Immature natural killer cell (primary cell): ENCODE data around the gene RHBDF1. TPM values are rescaled to one million over a fixed set of nuclear protein-coding genes. Genes with fewer than 3 reads are reported as not detected.
"Not testable (repeated sequence)": the region's sequence is repeated elsewhere in the genome, so short reads cannot be mapped to it uniquely, and the experiment has no call there.

Experiments used
- DNase-seq, 3 donors: peaks; one replicate each; pipeline ENCODE4 v3.0.0; 2022; ENCODE audit warnings: mixed read lengths in 1 of 3
- H3K27ac Mint-ChIP-seq, 6 donors: one replicate each; pipeline ENCODE4 v1.8.0; 2020; ENCODE audit warnings: mixed read lengths in 6 of 6, mild to moderate bottlenecking in 5 of 6, inconsistent platforms in 4 of 6, moderate library complexity in 3 of 6
- H3K27me3 Mint-ChIP-seq, 3 donors: one replicate each; pipeline ENCODE4 v1.8.0; 2020 to 2021; ENCODE audit warnings: low read depth in 3 of 3, mild to moderate bottlenecking in 3 of 3, mixed read lengths in 3 of 3, moderate library complexity in 3 of 3, inconsistent platforms in 1 of 3
- H3K36me3 Mint-ChIP-seq, 3 donors: one replicate each; pipeline ENCODE4 v1.8.0; 2020; ENCODE audit warnings: mixed read lengths in 3 of 3, inconsistent platforms in 2 of 3, mild to moderate bottlenecking in 2 of 3
- H3K4me1 Mint-ChIP-seq, 2 donors: one replicate each; pipeline ENCODE4 v1.8.0; 2020; ENCODE audit warnings: inconsistent platforms in 2 of 2, mild to moderate bottlenecking in 2 of 2, mixed read lengths in 2 of 2, moderate library complexity in 1 of 2
- H3K4me3 Mint-ChIP-seq, 5 donors: one replicate each; pipeline ENCODE4 v1.8.0; 2020; ENCODE audit warnings: mild to moderate bottlenecking in 5 of 5, mixed read lengths in 5 of 5, inconsistent platforms in 3 of 5, moderate library complexity in 3 of 5
- H3K9me3 Mint-ChIP-seq, 6 donors: one replicate each; pipeline ENCODE4 v1.8.0; 2020; ENCODE audit warnings: mild to moderate bottlenecking in 6 of 6, mixed read lengths in 6 of 6, inconsistent platforms in 4 of 6, moderate library complexity in 3 of 6
- polyA plus RNA-seq, 3 donors: library from polyadenylated mRNA; unstranded; fragments of 300-500 nt; fragmentation: Illumina TruSeq; gene quantifications; one replicate each; pipeline ENCODE4 v1.2.3, GENCODE V29; 2021

The RHBDF1 gene
- polyA plus RNA-seq, 3 donors from 2014 or later: 0.24 TPM; not detected in 2

DNA sequence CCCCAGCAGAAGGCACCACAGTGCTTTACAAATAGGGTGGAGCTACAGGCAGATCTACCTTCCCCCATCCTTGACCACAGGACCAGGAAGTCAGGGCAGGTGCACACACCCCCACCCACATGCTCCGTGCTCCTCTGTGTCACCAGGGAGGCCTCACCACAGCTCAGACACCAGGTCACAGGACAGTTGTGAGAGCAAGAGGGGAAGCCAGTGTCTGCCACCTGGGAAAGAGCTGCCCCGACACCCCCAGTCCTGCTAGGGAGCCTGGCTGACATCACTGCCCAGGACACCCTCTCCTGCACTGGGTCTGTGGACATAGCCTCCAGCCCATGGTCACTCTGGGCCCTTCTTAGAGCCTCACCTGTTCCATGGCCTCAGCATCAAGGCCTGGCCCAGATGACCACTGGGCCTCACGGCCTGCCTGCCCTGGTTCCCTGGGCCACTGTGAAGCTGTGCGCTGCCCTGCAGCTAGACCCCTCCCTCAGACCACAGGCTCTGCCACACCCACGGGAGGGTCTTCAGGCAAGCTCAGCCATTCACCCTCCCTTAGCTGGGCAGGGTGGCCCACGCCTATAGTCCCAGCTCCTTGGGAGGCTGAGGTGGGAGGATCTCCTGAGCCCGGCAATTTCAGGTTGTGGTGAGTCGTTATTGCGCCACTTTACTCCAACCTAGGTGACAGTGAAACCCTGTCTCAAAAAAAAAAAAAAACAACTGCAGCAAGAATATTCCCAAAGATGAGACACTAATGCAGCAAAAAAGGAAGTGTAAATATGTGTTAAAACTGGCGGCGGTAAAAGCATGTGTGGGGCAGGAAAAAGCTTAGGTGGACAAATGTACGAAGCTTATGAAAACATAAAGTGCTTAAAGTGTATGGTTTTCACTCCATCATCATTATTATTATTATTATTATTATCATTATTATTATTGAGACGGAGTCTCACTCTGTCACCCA, 33.2 kb downstream of the RHBDF1 start:
- H3K27me3 Mint-ChIP-seq: peaks cover 0 to 2% (median 0%) of the 10 kb centered on the region in 3 donors
- peak overlapping the region in 4 of 6 donors; percentile 10 to 57 (median 40) for H3K27ac Mint-ChIP-seq
- peak; percentile 48 to 58 (median 53) for DNase-seq
- peaks cover 12 to 21% (median 20%) of the 10 kb centered on the region in 3 donors for H3K36me3 Mint-ChIP-seq
- H3K4me3 Mint-ChIP-seq: peak overlapping the region in 1 of 5 donors; percentile 6
- H3K9me3 Mint-ChIP-seq: no peaks in the 10 kb centered on the region
- H3K4me1 Mint-ChIP-seq: peaks cover 25 to 41% of the 10 kb centered on the region in 2 donors

DNA sequence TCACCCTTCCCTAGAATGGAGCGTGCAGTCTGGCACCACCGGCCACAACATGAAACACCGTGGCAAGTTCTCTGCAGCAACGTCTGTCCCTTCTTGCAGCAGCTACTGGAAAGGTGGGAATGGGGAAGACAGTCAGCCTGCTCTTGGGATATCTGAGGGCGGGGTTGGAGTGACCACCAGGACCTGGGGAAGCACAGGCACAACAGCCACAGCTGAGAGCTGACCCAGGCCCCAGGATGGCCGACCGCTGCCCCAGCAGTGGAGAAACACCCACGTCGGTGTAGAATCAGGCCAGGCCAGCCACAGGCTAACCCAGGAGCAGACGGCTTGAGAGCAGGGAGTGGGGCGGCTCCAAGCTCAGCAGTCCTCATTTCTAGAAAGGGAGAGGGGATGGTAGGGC, 34.2 kb downstream of the RHBDF1 start:
- not testable (repeated sequence) for H3K9me3 Mint-ChIP-seq, H3K27ac Mint-ChIP-seq, H3K4me3 Mint-ChIP-seq, DNase-seq, H3K27me3 Mint-ChIP-seq
- H3K4me1 Mint-ChIP-seq: peaks cover 23 to 35% of the 10 kb centered on the region in 2 donors
- H3K36me3 Mint-ChIP-seq: peaks cover 12 to 15% (median 14%) of the 10 kb centered on the region in 3 donors

DNA sequence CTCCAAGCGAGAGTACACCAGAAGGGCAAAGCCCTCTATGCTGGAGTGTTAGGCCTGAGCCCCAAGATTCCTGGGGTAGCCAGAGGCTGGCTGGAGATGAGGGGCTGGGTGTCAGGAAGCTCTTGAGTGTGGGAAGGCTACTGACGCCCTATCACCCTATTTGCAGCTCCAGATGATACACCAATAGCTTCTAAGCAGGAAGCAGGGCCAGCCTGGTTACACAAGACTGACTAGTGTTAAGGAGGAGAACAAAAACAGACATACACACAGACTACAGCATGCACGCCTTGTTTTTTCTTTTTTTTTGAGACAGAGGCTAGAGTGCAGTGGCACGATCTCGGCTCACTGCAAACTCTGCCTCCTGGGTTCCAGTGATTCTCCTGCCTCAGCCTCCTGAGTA, 34.9 kb downstream of the RHBDF1 start:
- Mint-ChIP-seq H3K36me3 (peaks cover 5 to 9% (median 8%) of the 10 kb centered on the region in 3 donors), H3K4me1 (peaks cover 17 to 28% of the 10 kb centered on the region in 2 donors), H3K27ac (no peak overlapping the region), H3K27me3 (peaks cover 0 to 2% (median 0%) of the 10 kb centered on the region in 3 donors), H3K9me3 (no peaks in the 10 kb centered on the region), H3K4me3 (no peak overlapping the region)
- no peak for DNase-seq

DNA sequence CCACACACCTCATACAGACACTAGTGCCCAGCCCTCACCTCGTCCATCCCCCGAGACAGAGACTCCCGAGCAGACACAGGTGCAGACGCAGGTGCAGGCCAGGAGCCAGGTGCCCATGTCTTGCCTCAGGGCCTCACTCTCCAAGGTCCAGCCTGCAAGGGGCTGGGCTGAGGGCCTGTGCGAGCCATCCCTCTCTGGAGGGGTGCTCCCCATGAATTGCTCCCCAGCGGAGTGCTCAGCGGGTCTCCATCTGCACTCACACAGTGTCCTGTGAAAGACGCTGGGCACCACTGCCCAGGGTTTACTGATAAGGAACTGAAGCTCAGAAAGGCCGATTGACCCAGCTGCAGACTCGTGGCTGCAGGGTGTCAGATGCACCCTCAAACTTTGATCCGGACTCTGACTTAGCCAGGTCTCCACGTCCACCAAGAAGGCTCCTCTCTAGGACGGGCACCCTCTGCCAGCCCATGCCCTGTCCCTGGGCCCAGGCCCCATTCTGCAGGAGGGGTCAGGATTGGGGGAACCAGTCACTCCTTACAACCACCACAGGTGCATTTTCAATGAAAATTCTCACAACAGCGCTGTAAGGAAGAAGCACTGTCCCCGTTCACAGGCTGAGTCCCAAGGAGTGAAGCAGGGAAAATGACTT, 36.0 kb downstream of the RHBDF1 start:
- no peak overlapping the region for H3K4me3 Mint-ChIP-seq
- peaks cover 0 to 2% (median 0%) of the 10 kb centered on the region in 3 donors for H3K27me3 Mint-ChIP-seq
- no peak overlapping the region for H3K27ac Mint-ChIP-seq
- H3K4me1 Mint-ChIP-seq: peaks cover 10 to 19% of the 10 kb centered on the region in 2 donors
- DNase-seq: no peak
- no peaks in the 10 kb centered on the region for H3K36me3 Mint-ChIP-seq
- H3K9me3 Mint-ChIP-seq: no peaks in the 10 kb centered on the region

DNA sequence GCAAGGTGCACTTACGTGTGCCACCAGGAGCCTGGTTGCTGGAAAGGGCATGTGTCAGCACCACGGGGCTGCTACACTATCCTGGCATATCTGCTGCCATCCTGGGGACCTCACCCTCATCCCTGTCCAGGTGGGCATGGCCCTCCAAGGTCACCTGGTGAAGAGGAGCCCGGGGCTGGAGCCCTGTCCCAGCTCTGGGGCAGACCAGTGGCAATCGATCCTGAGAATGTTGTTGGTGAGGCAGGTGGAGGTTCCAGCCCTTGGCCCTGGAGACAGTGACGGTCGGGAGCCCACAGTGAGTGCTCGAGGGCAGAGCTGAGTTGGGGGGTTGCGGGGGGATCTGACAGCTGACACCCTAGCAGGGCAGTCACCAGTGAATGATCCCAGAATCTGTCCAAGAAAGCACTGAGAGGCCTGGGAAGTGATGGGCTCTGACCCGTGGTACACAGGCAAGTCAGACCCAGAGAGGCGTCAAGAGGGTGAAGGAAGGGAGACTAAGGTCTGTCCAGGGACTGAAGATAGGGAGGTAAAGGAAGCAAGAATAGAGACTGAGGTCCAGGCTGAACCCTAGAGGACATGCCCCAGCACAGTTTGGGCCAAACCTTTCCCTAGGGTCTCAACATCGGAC, 36.6 kb downstream of the RHBDF1 start:
- DNase-seq: no peak
- Mint-ChIP-seq H3K9me3 (no peaks in the 10 kb centered on the region), H3K27ac (no peak overlapping the region), H3K36me3 (no peaks in the 10 kb centered on the region), H3K4me1 (peaks cover 10 to 19% of the 10 kb centered on the region in 2 donors), H3K4me3 (no peak overlapping the region), H3K27me3 (peaks cover 0 to 2% (median 0%) of the 10 kb centered on the region in 3 donors)

DNA sequence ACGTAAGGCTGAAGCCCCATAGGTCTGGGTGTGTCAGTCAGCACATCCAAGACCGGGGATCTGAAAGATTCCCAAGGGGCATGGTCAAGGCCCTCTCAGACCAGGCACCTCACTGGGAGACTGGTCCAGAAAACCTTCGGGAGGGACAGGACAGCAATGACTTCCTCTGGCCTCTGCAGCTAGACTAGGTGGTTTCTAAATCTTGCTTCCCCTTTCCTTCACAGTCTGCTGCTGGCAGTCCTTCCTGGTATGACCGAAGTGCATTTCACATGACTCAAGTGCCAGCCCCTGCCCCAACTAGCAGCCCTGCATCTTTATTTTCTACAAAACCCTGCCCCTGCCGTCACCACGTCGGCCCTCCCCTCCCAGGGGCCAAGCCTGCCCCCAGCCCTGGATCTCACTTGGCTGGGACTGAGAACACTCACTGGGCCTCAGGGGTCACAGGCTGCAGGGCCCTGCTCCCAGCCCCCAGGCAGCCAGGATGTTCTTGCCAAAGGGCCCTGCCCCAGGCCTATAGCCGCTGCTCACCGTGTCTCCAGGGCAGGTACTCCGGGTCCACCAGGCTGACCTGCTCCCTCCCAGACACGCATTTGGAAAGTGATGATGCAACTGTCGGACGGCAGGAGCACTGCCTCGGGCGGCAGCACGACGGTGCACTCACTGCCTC, 37.3 kb downstream of the RHBDF1 start:
- no peaks in the 10 kb centered on the region for H3K9me3 Mint-ChIP-seq
- H3K27ac Mint-ChIP-seq: no peak overlapping the region
- H3K27me3 Mint-ChIP-seq: peaks cover 0 to 2% (median 0%) of the 10 kb centered on the region in 3 donors
- no peak for DNase-seq
- H3K36me3 Mint-ChIP-seq: no peaks in the 10 kb centered on the region
- no peak overlapping the region for H3K4me3 Mint-ChIP-seq
- peaks cover 10 to 19% of the 10 kb centered on the region in 2 donors for H3K4me1 Mint-ChIP-seq

DNA sequence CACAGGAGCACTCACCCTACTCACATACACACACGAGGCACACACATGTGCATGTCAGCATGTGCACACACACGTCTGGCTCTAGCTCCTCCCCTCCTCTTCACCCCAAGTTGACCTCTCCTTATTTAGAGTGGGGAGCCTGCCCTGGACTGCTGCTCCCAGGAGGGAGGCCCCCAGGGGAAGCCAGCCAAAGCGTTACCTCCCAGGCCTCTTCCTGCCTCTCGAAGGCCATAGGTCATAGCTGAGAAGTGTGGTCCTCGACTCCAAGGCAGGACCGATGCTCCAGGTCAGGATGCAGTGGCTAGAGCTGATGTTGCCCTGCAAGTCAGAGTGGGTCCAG, 37.8 kb downstream of the RHBDF1 start:
- Mint-ChIP-seq H3K27ac (peak overlapping the region in 2 of 6 donors; percentile 13 to 23), H3K36me3 (no peaks in the 10 kb centered on the region), H3K4me1 (peaks cover 10 to 16% of the 10 kb centered on the region in 2 donors), H3K9me3 (no peaks in the 10 kb centered on the region), H3K4me3 (no peak overlapping the region), H3K27me3 (peaks cover 0 to 2% (median 0%) of the 10 kb centered on the region in 3 donors)
- no peak for DNase-seq

DNA sequence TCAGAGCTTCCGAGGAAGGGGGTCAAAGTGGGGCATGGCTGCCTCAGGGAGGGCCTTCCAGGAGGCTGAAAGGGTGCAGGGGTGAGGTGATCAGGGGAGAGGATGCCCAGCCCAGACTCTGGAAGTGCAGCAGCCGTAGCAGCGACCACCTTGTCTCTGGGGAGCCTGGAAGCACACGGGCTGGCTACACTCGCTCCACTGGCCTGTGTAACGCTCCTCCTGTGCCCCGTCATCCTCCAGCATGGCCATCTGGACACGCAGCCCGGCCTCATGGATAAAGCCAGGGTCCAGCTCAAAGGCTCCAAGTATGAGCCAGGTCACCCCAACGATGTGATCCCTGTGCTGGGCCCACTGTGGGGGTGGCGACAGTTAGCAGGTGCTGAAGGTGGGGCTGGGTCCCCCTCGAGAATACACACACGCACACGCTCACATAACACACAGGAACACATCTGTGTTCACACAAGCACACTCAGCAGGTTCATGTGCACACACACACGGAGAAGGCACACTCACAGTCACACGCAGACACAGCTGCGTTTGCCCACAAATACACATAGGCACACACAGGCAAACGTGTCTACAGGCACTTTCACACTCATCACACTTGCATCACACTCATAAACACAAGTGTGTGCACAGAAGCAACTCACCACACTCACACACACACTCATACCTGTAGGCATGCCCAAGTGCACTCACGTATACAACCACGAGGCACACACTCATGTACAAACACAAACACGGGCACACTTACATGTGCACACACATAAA, 38.4 kb downstream of the RHBDF1 start:
- H3K4me3 Mint-ChIP-seq: no peak overlapping the region
- no peaks in the 10 kb centered on the region for H3K9me3 Mint-ChIP-seq
- no peaks in the 10 kb centered on the region for H3K36me3 Mint-ChIP-seq
- no peak for DNase-seq
- H3K27me3 Mint-ChIP-seq: peaks cover 0 to 2% (median 0%) of the 10 kb centered on the region in 3 donors
- peak overlapping the region in 2 of 6 donors; percentile 13 to 23 for H3K27ac Mint-ChIP-seq
- peaks cover 6 to 11% of the 10 kb centered on the region in 2 donors for H3K4me1 Mint-ChIP-seq

DNA sequence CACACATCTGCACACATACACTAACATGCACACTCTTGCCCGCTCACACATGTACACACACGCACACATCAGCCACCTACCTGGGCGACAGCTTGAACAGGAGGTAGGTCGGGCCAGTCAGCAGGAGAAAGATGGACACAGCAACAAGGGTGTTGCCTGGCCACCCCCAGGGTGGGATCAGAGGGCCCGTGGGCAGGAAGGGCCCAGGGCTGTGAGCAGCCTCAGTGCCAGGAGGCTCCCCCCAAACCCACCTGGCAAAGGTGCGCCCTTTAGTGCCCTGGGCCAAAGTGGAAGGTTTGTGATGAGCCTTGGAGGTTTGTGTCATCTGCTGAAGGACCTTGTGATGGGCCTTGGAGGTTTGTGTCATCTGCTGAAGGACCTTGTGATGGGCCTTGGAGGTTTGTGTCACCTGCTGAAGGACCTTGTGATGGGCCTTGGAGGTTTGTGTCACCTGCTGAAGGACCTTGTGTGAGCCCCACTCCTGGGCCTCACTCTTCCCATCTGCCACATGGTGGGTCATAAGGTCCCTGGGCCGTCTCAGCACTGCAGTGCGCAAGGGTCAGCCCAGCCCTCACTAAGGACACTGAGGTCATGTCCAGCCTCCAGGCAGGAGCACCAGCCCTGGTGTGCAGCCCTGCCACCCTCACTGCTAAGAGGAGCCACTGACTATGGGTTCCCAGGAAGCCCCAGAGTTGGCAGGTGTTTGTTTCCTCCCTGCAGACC, 39.1 kb downstream of the RHBDF1 start:
- H3K27ac Mint-ChIP-seq, DNase-seq, H3K9me3 Mint-ChIP-seq, H3K27me3 Mint-ChIP-seq, H3K36me3 Mint-ChIP-seq, H3K4me3 Mint-ChIP-seq, H3K4me1 Mint-ChIP-seq: not testable (repeated sequence)

DNA sequence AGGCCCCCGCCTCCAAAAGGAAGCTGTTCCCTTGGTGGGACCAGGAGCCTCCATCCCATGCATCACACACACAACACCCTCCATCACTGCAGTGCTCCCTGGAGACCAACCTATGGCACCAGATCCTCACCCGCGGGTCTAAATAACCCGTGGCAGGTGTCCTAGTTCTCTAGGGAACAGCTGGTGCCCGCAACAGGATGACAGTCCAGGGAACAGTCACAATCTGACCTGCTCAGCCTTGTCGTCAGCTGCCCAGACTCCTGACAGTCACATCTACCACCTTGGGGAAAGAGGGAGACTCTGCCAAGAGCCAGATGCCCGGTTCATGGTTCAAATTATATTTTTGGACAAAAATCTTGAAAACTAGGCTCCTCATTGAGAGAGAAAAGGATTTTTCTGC, 41.8 kb downstream of the RHBDF1 start:
- not testable (repeated sequence) for H3K36me3 Mint-ChIP-seq, H3K4me3 Mint-ChIP-seq, H3K27me3 Mint-ChIP-seq, H3K4me1 Mint-ChIP-seq, H3K27ac Mint-ChIP-seq, DNase-seq, H3K9me3 Mint-ChIP-seq

DNA sequence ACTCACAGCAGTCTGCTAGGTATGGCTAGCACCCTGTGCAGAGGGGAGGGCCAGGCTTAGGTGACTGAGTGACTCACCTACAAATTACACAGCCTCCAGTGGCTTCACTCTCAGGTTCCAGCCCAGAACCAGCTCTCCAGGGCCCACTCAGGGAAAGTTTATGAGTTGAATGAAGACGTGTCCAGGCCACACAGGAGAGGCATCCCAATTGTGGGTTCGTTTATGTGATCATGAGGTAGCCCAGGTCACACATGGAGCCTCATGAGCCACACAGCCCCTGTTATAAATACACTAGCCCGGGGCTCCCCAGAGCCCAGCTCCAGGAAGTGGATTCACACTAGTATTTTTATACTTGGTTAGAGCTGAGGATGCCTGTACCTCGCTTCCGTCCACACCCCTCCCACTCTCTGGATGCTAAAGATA, 46.5 kb downstream of the RHBDF1 start:
- H3K27me3 Mint-ChIP-seq, H3K27ac Mint-ChIP-seq, H3K9me3 Mint-ChIP-seq, H3K36me3 Mint-ChIP-seq, DNase-seq, H3K4me1 Mint-ChIP-seq, H3K4me3 Mint-ChIP-seq: not testable (repeated sequence)

DNA sequence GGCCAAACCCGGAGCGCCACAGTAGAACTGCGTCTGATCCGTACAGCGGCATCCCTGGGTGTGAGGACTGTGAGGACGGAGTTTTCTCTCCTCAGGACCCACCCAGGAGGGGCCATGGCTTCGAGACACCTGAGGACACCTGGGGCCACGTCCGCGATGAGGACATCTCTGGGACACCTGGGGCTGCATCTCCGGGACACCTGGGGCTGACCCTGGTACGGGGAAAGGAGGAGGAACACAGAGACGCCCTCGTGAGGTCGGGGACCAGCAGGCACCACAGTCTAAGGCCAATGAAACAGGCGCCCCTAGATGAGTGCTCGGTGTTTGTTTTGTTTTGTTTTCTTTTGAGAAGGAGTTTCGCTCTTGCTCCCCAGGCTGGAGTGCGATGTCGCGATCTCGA, 48.3 kb downstream of the RHBDF1 start:
- DNase-seq, H3K27ac Mint-ChIP-seq, H3K4me3 Mint-ChIP-seq: not testable (repeated sequence)

More for the DNA sequence above, 48.3 kb downstream of the RHBDF1 start:
- not testable (repeated sequence) for H3K27me3 Mint-ChIP-seq, H3K36me3 Mint-ChIP-seq, H3K9me3 Mint-ChIP-seq, H3K4me1 Mint-ChIP-seq
